MCF 10A (cell line): ENCODE data around the gene ADARB2. TPM values are rescaled to one million over a fixed set of nuclear protein-coding genes. Genes with fewer than 3 reads are reported as not detected.

Source experiments
- BruUV-seq: library from RNA; stranded (reverse); fragments of 400-500 nt; replicated peaks from 2 replicates; lab custom pipeline; 2021; lab: Mats Ljungman, UMichigan
- CTCF ChIA-PET: fragments of 300-600 bp; sonication (Branson Sonifier 250); formaldehyde crosslinking; extraction: SDS; loops from one replicate; lab custom pipeline; 2021; ENCODE audit warnings: antibody characterized with exemption, inconsistent platforms; lab: Yijun Ruan, JAX
- POLR2A ChIA-PET: fragments of 300-600, 350-650 bp; sonication (Branson Sonifier 250); formaldehyde crosslinking; extraction: SDS; loops from one replicate; lab custom pipeline; 2020; ENCODE audit warnings: antibody characterized with exemption, inconsistent platforms; lab: Yijun Ruan, JAX
- DNase-seq: peaks from one replicate; pipeline ENCODE4 v3.0.0-alpha.2; 2018; ENCODE audit not compliant: unreplicated experiment
- H3K27ac Mint-ChIP-seq: one replicate; pipeline ENCODE4 v1.8.0; 2022; ENCODE audit warnings: mild to moderate bottlenecking, low read depth, mixed read lengths; ENCODE audit not compliant: unreplicated experiment
- H3K27me3 Mint-ChIP-seq: one replicate; pipeline ENCODE4 v1.8.0; 2022; ENCODE audit warnings: mixed read lengths; ENCODE audit not compliant: insufficient read depth, unreplicated experiment
- H3K36me3 Mint-ChIP-seq: one replicate; pipeline ENCODE4 v1.8.0; 2022; ENCODE audit warnings: mild to moderate bottlenecking, moderate library complexity, mixed read lengths; ENCODE audit not compliant: insufficient read depth, unreplicated experiment
- H3K4me1 Mint-ChIP-seq: one replicate; pipeline ENCODE4 v1.8.0; 2022; ENCODE audit warnings: mixed read lengths; ENCODE audit not compliant: insufficient read depth, unreplicated experiment
- H3K4me3 Mint-ChIP-seq: one replicate; pipeline ENCODE4 v1.8.0; 2022; ENCODE audit warnings: mild to moderate bottlenecking, moderate library complexity, mixed read lengths; ENCODE audit not compliant: unreplicated experiment
- H3K9me3 Mint-ChIP-seq: one replicate; pipeline ENCODE4 v1.8.0; 2022; ENCODE audit warnings: mixed read lengths; ENCODE audit not compliant: unreplicated experiment
- intact Hi-C: fragments of 100-400 bp; cut with micrococcal nuclease; formaldehyde crosslinking; loops from 2 replicates; pipeline ENCODE4 v1.14.1; 2022
- total RNA-seq: library from RNA; stranded (reverse); gene quantifications from 2 replicates; pipeline ENCODE4 v1.2.3, GENCODE V29; 2022
- TF ChIP-seq, protein P1 (sequence below): fragments of 200-600 bp; IDR thresholded peaks from one replicate; pipeline ENCODE4 v1.8.0; 2022; ENCODE audit warnings: antibody characterized with exemption, mild to moderate bottlenecking; ENCODE audit not compliant: unreplicated experiment

ADARB2 gene
- total RNA-seq, 1 experiment from 2014 or later = 0.96 TPM

GRCh38 chr10:1451362-1451888 is 285.9 kb downstream of the ADARB2 start:
- H3K27me3 Mint-ChIP-seq = peaks cover 41% of the 10 kb centered on the region
- intact Hi-C loops = no loop called here
- no peaks in the 10 kb centered on the region for H3K36me3 Mint-ChIP-seq
- no peak overlapping the region for H3K27ac Mint-ChIP-seq
- TF ChIP-seq, protein P1, sequence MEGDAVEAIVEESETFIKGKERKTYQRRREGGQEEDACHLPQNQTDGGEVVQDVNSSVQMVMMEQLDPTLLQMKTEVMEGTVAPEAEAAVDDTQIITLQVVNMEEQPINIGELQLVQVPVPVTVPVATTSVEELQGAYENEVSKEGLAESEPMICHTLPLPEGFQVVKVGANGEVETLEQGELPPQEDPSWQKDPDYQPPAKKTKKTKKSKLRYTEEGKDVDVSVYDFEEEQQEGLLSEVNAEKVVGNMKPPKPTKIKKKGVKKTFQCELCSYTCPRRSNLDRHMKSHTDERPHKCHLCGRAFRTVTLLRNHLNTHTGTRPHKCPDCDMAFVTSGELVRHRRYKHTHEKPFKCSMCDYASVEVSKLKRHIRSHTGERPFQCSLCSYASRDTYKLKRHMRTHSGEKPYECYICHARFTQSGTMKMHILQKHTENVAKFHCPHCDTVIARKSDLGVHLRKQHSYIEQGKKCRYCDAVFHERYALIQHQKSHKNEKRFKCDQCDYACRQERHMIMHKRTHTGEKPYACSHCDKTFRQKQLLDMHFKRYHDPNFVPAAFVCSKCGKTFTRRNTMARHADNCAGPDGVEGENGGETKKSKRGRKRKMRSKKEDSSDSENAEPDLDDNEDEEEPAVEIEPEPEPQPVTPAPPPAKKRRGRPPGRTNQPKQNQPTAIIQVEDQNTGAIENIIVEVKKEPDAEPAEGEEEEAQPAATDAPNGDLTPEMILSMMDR = no peak
- no TSS peak for BruUV-seq
- no peak overlapping the region for H3K4me3 Mint-ChIP-seq
- CTCF ChIA-PET = no interaction called here
- POLR2A ChIA-PET = no interaction called here
- DNase-seq = no peak
- no peaks in the 10 kb centered on the region for H3K4me1 Mint-ChIP-seq
- H3K9me3 Mint-ChIP-seq = peaks cover 13% of the 10 kb centered on the region

DNA sequence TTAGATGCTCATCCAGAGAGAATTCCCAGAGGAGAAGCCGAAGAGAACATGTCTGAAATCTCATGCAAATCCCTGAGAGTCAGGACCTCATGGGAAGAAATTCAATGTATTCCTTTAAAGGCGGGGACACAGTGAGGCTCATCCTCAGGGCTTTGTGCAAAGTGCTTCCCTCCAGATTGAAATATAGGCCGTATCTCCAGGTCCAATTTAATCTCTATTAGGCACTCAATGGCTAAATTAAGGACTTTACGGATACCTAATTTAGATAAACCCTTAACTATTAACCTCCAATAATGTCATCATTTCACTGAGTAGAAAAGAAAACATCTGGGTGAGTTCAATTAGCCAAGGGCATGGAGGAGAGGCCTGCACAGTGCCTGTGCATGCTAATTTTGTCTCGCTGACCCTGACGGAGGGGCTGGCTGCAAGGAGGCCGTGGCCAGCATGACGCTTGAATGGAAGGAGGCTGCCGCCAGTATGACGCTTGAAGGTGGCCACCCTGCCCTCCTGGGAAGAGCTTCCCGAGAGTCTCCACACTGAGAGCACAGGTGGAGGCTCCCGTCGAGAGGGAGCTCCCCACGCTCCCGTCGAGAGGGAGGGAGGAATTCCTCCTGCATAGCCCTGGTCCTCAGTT is 287.6 kb downstream of the ADARB2 start:
- H3K4me1 Mint-ChIP-seq = no peaks in the 10 kb centered on the region
- POLR2A ChIA-PET = no interaction called here

DNA sequence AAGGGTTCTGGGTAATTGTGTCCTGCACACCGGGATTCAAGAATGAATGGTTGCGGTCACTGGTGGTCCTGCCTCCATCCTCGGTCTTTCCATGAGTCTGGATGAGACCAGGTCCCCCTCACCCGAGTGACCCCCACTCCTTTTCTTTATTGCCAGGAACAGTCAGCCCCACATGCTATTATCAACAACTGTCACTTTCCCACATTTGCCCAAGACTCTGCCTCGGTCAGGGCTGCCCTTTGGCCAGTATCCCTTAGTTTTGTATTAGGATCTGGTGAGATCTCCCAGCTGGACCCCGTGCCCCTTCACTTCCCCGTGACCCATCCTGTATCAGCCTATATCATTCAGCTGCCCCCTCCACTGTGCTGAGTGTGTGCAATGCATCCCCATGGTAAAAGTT is 288.3 kb downstream of the ADARB2 start:
- Mint-ChIP-seq H3K4me1 (no peaks in the 10 kb centered on the region), H3K27ac (no peak overlapping the region), H3K9me3 (peaks cover 13% of the 10 kb centered on the region), H3K4me3 (no peak overlapping the region), H3K27me3 (peaks cover 32% of the 10 kb centered on the region), H3K36me3 (no peaks in the 10 kb centered on the region)
- intact Hi-C loops = no loop called here
- TF ChIP-seq, protein P1 = no peak
- BruUV-seq = no TSS peak
- ChIA-PET POLR2A (no interaction called here), CTCF (no interaction called here)
- DNase-seq = no peak

More for the DNA sequence above, 287.6 kb downstream of the ADARB2 start:
- Mint-ChIP-seq H3K27me3 (peaks cover 39% of the 10 kb centered on the region), H3K27ac (no peak overlapping the region), H3K4me3 (no peak overlapping the region), H3K36me3 (no peaks in the 10 kb centered on the region), H3K9me3 (peaks cover 13% of the 10 kb centered on the region)
- DNase-seq = no peak
- intact Hi-C loops = no loop called here
- CTCF ChIA-PET = no interaction called here
- BruUV-seq = no TSS peak
- TF ChIP-seq, protein P1 = no peak

GRCh38 chr10:1448252-1448930 is 288.9 kb downstream of the ADARB2 start:
- TF ChIP-seq, protein P1 = no peak
- H3K36me3 Mint-ChIP-seq = no peaks in the 10 kb centered on the region
- CTCF ChIA-PET = no interaction called here
- no peak for DNase-seq
- H3K27ac Mint-ChIP-seq = no peak overlapping the region
- H3K27me3 Mint-ChIP-seq = peaks cover 26% of the 10 kb centered on the region
- intact Hi-C loops = no loop called here
- no peak overlapping the region for H3K4me3 Mint-ChIP-seq
- no peaks in the 10 kb centered on the region for H3K4me1 Mint-ChIP-seq
- POLR2A ChIA-PET = interaction anchor here (0.7 kb wide), 1 partner anchor 621 kb away, joined by 3 read pairs; no protein-coding TSS in a partner anchor
- no TSS peak for BruUV-seq
- H3K9me3 Mint-ChIP-seq = peaks cover 13% of the 10 kb centered on the region
